ENCODE data around the gene PNKD. TPM values are rescaled to one million over a fixed set of nuclear protein-coding genes. Genes with fewer than 3 reads are reported as not detected.

PNKD gene
- total RNA-seq, 1 donor from 2014 or later, result 18.6 TPM

DNA sequence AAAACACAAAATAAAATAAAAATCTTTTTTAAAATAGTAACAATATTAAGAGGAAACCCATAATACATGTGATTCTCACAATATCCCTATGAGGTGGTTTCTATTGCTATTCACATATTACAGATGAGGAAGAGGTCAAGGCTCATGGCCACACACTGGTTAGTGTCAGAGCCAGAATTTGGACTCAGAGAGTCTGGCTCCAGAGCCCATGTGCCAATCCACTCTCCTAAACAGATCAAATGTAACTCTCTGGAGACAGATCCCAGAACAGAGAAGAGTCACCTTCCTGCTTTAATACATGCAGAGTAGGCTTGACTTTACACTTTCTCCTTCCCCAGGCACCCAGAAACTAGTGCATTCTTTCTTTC lies 101.6 kb downstream of the PNKD start:
- H3K9me3 Mint-ChIP-seq, result no peaks in the 10 kb centered on the region
- intact Hi-C loops (cut with micrococcal nuclease), result no loop called here
- DNase-seq (ENCODE audit: low spot score), result no peak
- H3K4me3 Mint-ChIP-seq, result no peak overlapping the region
- H3K27me3 Mint-ChIP-seq (ENCODE audit: insufficient read depth), result peaks cover 35% of the 10 kb centered on the region
- no peaks in the 10 kb centered on the region for H3K36me3 Mint-ChIP-seq (ENCODE audit: low read depth)
- H3K4me1 Mint-ChIP-seq (ENCODE audit: low read depth), result peaks cover 7% of the 10 kb centered on the region
- H3K27ac Mint-ChIP-seq, result no peak overlapping the region

DNA sequence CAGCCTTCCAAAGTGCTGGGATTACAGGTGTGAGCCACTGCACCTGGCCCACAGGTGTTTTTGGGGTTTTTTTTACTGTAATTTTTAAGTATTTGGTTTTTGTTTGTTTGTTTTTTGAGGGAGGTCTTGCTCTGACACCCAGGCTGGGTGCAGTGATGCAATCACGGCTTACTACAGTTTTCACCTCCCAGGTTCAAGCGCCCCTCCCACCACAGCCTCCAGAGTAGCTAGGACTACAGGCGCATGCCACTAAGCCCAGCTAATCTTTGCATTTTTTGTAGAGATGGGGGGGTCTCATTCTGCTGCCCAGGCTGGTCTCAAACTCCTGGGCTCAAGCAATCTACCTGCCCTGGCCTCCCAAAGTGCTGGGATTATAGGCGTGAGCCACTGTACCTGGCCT lies 104.5 kb downstream of the PNKD start:
- H3K36me3 Mint-ChIP-seq (ENCODE audit: low read depth), result no peaks in the 10 kb centered on the region
- no peaks in the 10 kb centered on the region for H3K4me1 Mint-ChIP-seq (ENCODE audit: low read depth)
- no peak overlapping the region for H3K27ac Mint-ChIP-seq
- H3K9me3 Mint-ChIP-seq, result no peaks in the 10 kb centered on the region
- intact Hi-C loops (cut with micrococcal nuclease), result no loop called here
- no peak overlapping the region for H3K4me3 Mint-ChIP-seq
- DNase-seq (ENCODE audit: low spot score), result no peak
- peaks cover 24% of the 10 kb centered on the region for H3K27me3 Mint-ChIP-seq (ENCODE audit: insufficient read depth)

DNA sequence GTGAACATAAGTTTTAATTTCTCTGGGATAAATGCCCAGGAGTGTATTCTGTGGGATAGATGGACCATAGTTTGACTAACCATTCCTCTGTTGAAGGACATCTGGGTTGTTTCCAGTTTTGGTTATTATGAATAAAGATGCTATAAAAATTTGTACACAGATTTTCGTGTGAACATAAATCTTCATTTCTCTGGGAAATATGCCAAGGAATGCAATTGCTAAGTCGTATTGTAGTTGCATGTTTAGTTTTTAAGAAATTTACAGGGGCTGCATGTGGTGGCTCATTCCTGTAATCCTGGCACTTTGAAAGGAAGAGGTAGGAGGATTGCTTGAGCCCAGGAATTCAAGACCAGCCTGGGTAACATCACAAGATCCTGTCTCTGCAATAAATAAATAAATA lies 104.9 kb downstream of the PNKD start:
- no peak for DNase-seq (ENCODE audit: low spot score)
- no peaks in the 10 kb centered on the region for H3K9me3 Mint-ChIP-seq
- no peak overlapping the region for H3K27ac Mint-ChIP-seq
- intact Hi-C loops (cut with micrococcal nuclease), result no loop called here
- no peak overlapping the region for H3K4me3 Mint-ChIP-seq
- no peaks in the 10 kb centered on the region for H3K4me1 Mint-ChIP-seq (ENCODE audit: low read depth)
- H3K27me3 Mint-ChIP-seq (ENCODE audit: insufficient read depth), result peaks cover 23% of the 10 kb centered on the region
- H3K36me3 Mint-ChIP-seq (ENCODE audit: low read depth), result no peaks in the 10 kb centered on the region

DNA sequence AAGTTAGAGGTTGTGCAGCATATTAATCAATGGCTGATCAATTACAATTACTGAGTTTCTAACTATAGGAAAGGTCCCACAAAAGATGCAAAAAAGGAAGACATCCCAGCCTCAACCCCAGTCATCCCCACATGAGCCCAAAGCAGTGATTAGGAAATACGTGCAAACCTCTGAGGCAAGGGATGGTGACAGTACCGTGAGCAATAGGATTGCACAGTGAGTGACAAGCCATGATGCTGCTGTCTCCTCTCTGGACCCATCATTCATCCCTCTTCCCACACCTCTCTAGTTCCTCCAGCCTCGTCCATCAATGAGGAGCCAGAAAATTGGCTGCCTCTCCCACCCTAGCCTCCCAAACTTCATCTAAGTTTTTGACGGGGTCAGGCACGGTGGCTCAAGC lies 107.7 kb downstream of the PNKD start:
- Mint-ChIP-seq H3K36me3 (ENCODE audit: low read depth) (no peaks in the 10 kb centered on the region), H3K27me3 (ENCODE audit: insufficient read depth) (peaks cover 23% of the 10 kb centered on the region), H3K4me1 (ENCODE audit: low read depth) (no peaks in the 10 kb centered on the region), H3K9me3 (no peaks in the 10 kb centered on the region), H3K27ac (no peak overlapping the region), H3K4me3 (no peak overlapping the region)
- DNase-seq (ENCODE audit: low spot score), result no peak
- intact Hi-C loops (cut with micrococcal nuclease), result no loop called here

DNA sequence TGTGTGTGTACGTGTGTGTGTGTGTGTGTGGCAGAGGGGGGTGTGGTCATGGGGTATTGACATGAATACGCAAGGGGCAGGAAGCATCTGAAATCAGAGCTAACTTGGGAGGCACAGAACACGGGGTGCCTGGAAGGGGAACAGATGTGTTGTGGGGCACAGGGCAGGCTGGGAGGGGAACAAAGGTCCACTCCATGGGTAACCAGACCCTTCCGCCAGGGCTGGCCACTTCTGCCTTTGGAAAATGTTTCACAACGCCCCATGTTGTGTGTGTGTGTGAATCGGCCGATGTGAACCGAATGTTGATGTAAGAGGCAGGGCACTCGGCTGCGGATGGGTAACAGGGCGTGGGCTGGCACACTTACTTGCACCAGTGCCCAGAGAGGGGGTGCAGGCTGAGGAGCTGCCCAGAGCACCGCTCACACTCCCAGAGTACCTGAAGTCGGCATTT lies 111.6 kb downstream of the PNKD start, which contains the start of gene SLC11A1:
Gene SLC11A1, plus strand, starts transcription at position 358 of the 451 bp plus-strand sequence. CDS start 96 bp downstream, outside the sequence.
- intact Hi-C loops (cut with micrococcal nuclease), result no loop called here
- Mint-ChIP-seq H3K4me3 (no peak within 1 kb of the TSS), H3K9me3 (no peaks in the 10 kb centered on the region), H3K27ac (no peak within 1 kb of the TSS), H3K4me1 (ENCODE audit: low read depth) (peaks cover under 1% of the 10 kb centered on the region), H3K36me3 (ENCODE audit: low read depth) (no peaks in the 10 kb centered on the region), H3K27me3 (ENCODE audit: insufficient read depth) (peaks cover 31% of the 10 kb centered on the region)
- no peak for DNase-seq (ENCODE audit: low spot score)

DNA sequence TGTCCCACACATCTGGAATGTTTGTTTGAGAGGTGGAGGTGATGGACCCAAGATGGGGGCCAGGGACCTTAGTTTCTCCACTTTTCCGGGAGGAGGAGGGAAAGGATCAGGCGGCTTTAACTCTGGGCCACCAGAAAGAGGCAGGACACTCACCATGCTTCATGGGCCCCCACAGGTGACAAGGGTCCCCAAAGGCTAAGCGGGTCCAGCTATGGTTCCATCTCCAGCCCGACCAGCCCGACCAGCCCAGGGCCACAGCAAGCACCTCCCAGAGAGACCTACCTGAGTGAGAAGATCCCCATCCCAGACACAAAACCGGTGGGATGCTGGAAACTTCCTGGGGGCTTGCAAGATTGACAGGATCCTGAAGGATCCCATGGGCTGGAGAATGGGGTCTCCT lies 112.5 kb downstream of the PNKD start:
- peaks cover 34% of the 10 kb centered on the region for H3K27me3 Mint-ChIP-seq (ENCODE audit: insufficient read depth)
- H3K36me3 Mint-ChIP-seq (ENCODE audit: low read depth), result no peaks in the 10 kb centered on the region
- H3K4me3 Mint-ChIP-seq, result no peak overlapping the region
- DNase-seq (ENCODE audit: low spot score), result no peak
- intact Hi-C loops (cut with micrococcal nuclease), result no loop called here
- peaks cover 6% of the 10 kb centered on the region for H3K4me1 Mint-ChIP-seq (ENCODE audit: low read depth)
- no peaks in the 10 kb centered on the region for H3K9me3 Mint-ChIP-seq
- H3K27ac Mint-ChIP-seq, result no peak overlapping the region

DNA sequence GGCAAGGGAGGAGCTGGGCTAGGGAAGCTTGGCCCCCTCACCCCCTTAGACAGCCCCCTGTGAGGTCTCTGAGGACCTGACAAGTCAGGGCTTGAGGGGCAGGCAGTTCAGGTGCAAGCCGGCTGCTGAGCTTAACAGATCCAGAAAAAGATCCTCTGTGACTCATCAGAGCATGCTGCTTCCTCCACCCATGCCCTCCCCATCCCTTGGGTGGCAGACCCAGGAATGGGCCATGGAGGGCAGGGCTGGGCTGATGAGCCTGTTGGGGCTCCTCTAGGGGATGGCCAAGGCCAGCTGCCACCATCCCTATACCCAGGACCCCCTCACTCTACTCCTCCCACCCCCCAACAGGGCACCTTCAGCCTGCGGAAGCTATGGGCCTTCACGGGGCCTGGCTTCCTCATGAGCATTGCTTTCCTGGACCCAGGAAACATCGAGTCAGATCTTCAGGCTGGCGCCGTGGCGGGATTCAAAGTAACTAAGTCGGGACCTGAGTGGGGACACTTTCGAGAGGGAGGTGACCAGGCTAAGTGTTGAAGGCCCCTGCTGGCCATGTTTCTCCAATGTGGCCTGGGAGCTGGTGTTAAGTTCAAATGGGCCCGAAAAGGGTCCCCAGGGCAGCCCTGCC lies 113.7 kb downstream of the PNKD start:
- intact Hi-C loops (cut with micrococcal nuclease), result no loop called here
- no peak for DNase-seq (ENCODE audit: low spot score)
- peaks cover 29% of the 10 kb centered on the region for H3K27me3 Mint-ChIP-seq (ENCODE audit: insufficient read depth)
- H3K4me3 Mint-ChIP-seq, result no peak overlapping the region
- H3K27ac Mint-ChIP-seq, result no peak overlapping the region
- no peaks in the 10 kb centered on the region for H3K9me3 Mint-ChIP-seq
- H3K4me1 Mint-ChIP-seq (ENCODE audit: low read depth), result peaks cover 6% of the 10 kb centered on the region
- H3K36me3 Mint-ChIP-seq (ENCODE audit: low read depth), result no peaks in the 10 kb centered on the region

DNA sequence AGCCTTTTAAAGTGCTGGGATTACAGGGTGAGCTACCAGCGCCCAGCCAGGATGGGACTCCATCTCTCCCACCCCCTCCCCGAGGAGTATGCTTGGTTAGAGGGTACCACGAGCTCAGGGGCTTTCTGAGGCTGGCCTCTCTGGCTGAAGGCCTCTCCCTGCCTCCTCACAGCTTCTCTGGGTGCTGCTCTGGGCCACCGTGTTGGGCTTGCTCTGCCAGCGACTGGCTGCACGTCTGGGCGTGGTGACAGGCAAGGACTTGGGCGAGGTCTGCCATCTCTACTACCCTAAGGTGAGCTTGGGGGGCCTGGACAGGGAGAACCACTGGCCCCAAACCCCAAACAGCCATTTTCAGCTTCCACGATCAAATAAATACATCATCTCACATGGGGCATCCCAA lies 114.7 kb downstream of the PNKD start:
- peaks cover 26% of the 10 kb centered on the region for H3K27me3 Mint-ChIP-seq (ENCODE audit: insufficient read depth)
- no peaks in the 10 kb centered on the region for H3K36me3 Mint-ChIP-seq (ENCODE audit: low read depth)
- H3K27ac Mint-ChIP-seq, result no peak overlapping the region
- no peak for DNase-seq (ENCODE audit: low spot score)
- no peak overlapping the region for H3K4me3 Mint-ChIP-seq
- H3K9me3 Mint-ChIP-seq, result no peaks in the 10 kb centered on the region
- H3K4me1 Mint-ChIP-seq (ENCODE audit: low read depth), result peaks cover 6% of the 10 kb centered on the region
- intact Hi-C loops (cut with micrococcal nuclease), result no loop called here

DNA sequence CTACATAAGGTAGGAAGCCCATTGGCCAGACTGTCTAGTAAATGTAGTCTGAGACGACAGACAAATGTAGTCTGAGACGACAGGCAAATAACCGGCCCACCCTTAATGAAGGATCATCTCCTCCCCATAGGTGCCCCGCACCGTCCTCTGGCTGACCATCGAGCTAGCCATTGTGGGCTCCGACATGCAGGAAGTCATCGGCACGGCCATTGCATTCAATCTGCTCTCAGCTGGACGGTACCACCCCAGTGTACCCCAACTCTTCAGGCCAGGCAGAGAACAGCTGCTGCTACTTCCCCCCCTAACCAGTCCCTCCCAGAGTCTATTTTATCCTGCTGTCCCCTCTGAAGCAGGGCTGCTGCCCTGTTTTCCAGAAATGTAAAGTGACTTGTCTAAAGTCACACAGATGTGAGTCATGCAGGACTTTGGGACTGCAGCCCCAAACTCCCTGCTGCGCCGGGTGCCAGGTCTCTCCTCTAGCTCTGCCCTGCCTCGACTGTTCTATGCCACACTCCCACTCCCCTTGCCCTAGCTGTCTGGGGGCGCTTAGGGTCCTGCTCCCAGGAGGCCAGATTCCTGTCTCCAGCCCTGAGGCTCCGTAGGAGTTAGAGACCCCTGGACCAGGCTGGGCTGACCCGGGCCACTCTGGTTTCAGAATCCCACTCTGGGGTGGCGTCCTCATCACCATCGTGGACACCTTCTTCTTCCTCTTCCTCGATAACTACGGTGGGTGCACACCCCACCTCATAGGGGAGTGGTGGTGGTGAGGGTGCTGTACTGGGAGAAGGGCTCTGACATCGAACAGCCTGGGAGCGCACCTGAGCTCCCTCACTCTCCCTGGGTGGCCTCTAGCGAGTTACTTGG lies 116.4 kb downstream of the PNKD start:
- intact Hi-C loops (cut with micrococcal nuclease), result no loop called here
- Mint-ChIP-seq H3K27me3 (ENCODE audit: insufficient read depth) (peaks cover 23% of the 10 kb centered on the region), H3K4me3 (no peak overlapping the region), H3K4me1 (ENCODE audit: low read depth) (peaks cover 6% of the 10 kb centered on the region), H3K27ac (no peak overlapping the region), H3K36me3 (ENCODE audit: low read depth) (no peaks in the 10 kb centered on the region), H3K9me3 (no peaks in the 10 kb centered on the region)
- DNase-seq (ENCODE audit: low spot score), result no peak

DNA sequence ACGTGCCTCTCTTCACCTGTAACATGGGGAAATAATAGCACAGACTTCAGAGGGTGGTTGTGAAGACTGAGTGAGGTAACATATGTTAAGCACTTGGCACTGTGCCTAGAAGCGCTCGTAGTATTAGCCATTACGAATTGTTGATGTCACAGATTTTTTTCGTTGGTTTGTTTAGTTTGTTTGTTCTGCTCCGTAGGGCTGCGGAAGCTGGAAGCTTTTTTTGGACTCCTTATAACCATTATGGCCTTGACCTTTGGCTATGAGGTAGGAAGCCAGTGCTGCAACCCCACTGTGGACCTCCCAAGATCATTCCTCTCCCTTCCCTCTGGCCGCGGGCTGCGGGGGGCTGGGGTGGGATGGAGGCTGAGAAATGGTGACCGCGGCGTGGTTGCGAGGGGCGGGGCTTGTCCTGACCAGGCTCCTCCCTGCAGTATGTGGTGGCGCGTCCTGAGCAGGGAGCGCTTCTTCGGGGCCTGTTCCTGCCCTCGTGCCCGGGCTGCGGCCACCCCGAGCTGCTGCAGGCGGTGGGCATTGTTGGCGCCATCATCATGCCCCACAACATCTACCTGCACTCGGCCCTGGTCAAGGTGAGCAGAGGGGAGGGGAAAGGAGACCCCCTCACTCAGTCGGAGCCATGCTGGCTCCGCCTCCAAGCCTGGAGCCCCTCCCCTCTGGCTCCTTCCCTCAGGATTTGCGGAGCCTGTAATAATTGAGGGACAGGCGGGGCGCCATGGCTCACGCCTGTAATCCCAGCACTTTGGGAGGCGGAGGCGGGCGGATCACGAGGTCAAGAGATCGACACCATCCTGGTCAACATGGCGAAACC lies 117.3 kb downstream of the PNKD start:
- Mint-ChIP-seq H3K4me3 (no peak overlapping the region), H3K27ac (no peak overlapping the region), H3K36me3 (ENCODE audit: low read depth) (no peaks in the 10 kb centered on the region), H3K4me1 (ENCODE audit: low read depth) (peaks cover 6% of the 10 kb centered on the region), H3K9me3 (no peaks in the 10 kb centered on the region), H3K27me3 (ENCODE audit: insufficient read depth) (peaks cover 19% of the 10 kb centered on the region)
- DNase-seq (ENCODE audit: low spot score), result no peak
- intact Hi-C loops (cut with micrococcal nuclease), result no loop called here

DNA sequence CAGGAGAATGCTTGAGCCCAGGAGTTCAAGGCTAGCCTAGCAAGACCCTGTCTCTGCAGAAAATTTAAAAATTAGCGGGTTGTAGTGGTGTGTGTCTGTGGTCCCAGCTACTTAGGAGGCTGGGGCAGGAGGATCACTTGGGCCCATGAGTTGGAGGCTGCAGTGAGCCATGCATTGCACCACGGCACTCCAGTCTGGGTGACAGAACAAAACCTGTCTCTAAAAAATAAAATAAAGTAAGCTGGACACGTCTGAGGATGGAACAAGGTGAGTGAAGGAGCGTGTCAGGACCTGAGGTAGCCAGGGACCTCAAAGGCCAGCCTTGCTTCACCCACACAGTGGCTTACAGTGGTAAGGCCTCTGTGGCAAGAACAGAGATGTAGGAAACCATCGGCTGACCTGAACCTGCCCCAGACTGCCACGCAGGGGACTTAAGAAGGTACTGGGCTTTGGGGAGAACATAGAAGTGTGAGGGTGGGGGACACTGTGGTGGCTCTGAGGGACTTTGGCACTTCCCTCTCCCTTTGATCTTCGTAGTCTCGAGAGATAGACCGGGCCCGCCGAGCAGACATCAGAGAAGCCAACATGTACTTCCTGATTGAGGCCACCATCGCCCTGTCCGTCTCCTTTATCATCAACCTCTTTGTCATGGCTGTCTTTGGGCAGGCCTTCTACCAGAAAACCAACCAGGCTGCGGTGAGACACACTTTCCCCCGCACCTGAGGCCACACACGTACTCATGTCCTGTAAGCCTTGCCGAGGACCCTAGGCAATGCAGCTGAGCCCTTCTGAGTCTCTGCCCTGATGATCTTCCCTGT lies 119.2 kb downstream of the PNKD start:
- intact Hi-C loops (cut with micrococcal nuclease), result loop anchor here (10.0 kb wide), 1 partner anchor 205 kb away; no protein-coding TSS in a partner anchor
- H3K36me3 Mint-ChIP-seq (ENCODE audit: low read depth), result no peaks in the 10 kb centered on the region
- no peak for DNase-seq (ENCODE audit: low spot score)
- H3K4me3 Mint-ChIP-seq, result no peak overlapping the region
- H3K4me1 Mint-ChIP-seq (ENCODE audit: low read depth), result peaks cover 14% of the 10 kb centered on the region
- peaks cover 22% of the 10 kb centered on the region for H3K27me3 Mint-ChIP-seq (ENCODE audit: insufficient read depth)
- H3K27ac Mint-ChIP-seq, result no peak overlapping the region
- no peaks in the 10 kb centered on the region for H3K9me3 Mint-ChIP-seq

DNA sequence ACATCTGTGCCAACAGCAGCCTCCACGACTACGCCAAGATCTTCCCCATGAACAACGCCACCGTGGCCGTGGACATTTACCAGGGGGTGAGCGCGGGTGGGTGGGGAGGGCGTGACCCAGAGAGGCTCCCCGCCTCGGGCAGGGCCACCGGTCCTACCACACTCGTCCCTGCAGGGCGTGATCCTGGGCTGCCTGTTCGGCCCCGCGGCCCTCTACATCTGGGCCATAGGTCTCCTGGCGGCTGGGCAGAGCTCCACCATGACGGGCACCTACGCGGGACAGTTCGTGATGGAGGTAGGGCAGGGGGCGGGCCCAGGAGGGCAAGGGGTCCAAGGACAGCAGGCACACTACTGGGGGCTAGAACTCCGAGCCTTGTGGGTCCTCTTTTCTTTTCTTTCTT lies 120.9 kb downstream of the PNKD start:
- no peaks in the 10 kb centered on the region for H3K9me3 Mint-ChIP-seq
- intact Hi-C loops (cut with micrococcal nuclease), result loop anchor here (10.0 kb wide), 1 partner anchor 206 kb away; no protein-coding TSS in a partner anchor

More for the DNA sequence above, 120.9 kb downstream of the PNKD start:
- Mint-ChIP-seq H3K36me3 (ENCODE audit: low read depth) (no peaks in the 10 kb centered on the region), H3K4me3 (no peak overlapping the region), H3K27ac (no peak overlapping the region), H3K27me3 (ENCODE audit: insufficient read depth) (peaks cover 14% of the 10 kb centered on the region), H3K4me1 (ENCODE audit: low read depth) (peaks cover 28% of the 10 kb centered on the region)
- no peak for DNase-seq (ENCODE audit: low spot score)
